Activated CD8-positive, alpha-beta memory T cell treated with anti-CD3 and anti-CD28 coated beads, Interleukin-2, amount 50 U/mL, for 1 hour (primary cell): Measurements from ENCODE around the gene ZCCHC24.

Experiments
- DNase-seq: peaks from one replicate; pipeline ENCODE4 v3.0.0-alpha.2; 2020; ENCODE audit errors: extremely low read depth

The ZCCHC24 gene

DNA sequence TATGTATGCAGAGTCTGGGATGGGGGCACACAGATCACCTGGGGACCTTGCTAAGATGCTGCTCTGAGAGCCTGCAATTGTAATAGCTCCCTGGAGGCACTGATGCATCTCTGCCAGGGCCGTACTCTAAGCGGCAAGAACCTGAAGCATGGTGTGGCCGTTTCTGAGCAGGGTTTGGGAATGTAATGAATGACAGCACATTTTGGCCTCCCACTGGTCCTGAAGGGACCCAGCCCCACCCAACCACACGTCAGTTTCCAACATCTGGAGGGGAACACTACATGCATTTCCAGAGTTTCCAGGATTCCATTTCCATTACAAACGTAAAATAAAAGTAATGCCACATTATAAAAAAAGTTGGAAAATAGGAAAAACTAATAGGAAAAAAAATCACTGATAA lies 14.0 kb downstream of the ZCCHC24 start:
- DNase-seq = no peak

DNA sequence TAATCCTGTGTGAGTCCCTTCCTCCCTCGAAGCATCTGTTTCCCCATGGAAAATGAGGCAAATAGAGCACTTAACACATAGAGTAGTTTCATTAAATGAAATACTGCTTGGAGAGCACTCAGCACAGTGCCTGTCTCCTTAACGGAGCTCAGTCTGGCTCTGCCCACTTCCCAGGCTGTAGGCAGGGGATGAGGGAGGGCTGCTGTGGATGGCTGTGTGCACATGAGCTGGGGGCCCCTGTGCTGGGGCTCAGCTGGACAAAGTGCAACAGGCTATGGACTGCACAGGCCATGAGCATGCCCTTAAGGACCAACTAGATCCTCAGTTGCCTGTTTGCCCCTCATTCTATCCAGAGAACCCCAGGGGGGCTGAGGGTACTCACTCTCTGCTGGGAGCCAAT lies 14.5 kb downstream of the ZCCHC24 start:
- no peak for DNase-seq

DNA sequence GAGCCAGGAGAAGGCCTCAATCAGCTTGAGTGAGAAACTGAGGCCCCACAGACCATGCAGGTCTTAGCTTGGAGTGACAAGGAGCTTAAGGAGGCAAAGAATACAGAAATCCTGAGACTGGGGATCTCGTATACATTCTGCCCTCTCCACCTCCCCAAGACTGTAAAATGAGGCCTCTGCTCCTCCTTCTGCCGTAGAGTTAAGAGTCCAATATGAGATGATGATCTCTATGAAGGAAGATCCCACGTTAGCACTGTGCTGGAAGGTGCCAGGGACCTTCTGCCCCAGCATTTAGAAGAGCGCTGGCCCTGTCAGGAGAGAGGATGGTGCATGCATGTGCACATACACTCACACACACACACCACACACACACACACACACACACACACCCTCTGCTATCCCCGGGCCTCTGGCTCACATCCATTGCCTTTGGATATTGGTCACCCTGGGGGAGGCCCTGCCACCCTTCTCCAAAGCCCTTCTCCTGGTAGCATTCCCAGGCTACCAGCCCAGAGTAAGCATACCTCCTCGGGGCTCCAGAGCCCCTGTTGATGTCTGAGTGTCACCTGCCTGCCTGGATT lies 15.0 kb downstream of the ZCCHC24 start:
- DNase-seq = no peak

DNA sequence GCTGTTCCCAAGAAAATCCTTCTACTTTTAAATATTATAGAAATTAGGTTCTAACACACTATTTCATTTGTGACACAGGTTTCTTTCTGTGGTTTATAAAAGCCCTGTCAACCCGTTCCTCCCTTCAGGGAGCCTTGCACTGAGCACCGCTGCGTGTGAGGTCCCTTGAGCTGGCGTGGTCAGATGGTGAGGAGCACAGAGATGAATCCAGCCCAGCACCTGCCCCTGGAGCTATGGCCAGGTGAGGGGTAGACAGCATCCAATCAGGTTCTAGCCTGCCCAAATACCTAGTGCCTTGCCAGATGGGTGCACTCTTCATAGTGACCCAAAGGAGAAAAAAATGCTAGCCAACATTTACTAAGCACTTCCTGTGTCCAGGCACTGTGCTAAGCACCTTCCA lies 15.7 kb downstream of the ZCCHC24 start:
- no peak for DNase-seq

DNA sequence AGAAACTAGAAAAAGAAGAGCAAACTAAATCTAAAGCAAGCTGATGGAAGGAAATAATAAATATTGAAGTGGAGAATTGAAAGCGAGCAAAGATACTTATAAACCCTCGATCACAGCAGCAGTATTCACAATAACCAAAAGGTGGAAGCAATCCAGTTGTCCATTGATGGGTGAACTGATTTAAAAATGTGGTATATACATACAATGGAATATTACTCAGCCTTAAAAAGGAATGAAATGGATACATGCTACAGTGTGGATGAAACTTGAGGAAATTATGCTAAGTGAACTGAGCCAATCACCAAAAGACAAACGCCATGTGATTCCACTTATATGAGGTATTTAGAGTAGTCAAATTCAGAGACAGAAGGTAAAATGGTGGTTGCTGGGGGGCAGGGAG lies 17.5 kb downstream of the ZCCHC24 start:
- DNase-seq = no peak

DNA sequence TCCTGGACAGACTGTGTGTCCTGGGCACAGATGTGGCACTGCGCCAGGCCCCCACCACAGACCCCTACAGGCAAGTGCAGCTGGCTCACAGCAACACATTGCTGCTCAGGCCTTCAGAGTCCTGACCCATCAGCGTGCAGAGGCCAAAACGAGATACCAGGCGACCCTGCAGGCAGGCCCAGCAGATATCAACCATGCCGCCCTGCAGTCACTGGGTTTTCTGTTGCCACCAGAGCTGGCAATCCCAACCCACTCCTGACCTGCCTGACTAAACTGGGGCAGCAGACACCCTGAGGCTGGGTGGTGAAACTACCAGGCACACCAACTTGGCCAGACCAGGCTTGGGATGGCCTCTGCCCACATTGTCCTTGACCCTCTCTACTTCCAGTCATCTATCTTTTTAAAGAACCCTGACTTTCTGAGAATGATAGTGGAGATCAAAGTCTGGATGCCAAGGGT lies 20.3 kb downstream of the ZCCHC24 start:
- DNase-seq = no peak

DNA sequence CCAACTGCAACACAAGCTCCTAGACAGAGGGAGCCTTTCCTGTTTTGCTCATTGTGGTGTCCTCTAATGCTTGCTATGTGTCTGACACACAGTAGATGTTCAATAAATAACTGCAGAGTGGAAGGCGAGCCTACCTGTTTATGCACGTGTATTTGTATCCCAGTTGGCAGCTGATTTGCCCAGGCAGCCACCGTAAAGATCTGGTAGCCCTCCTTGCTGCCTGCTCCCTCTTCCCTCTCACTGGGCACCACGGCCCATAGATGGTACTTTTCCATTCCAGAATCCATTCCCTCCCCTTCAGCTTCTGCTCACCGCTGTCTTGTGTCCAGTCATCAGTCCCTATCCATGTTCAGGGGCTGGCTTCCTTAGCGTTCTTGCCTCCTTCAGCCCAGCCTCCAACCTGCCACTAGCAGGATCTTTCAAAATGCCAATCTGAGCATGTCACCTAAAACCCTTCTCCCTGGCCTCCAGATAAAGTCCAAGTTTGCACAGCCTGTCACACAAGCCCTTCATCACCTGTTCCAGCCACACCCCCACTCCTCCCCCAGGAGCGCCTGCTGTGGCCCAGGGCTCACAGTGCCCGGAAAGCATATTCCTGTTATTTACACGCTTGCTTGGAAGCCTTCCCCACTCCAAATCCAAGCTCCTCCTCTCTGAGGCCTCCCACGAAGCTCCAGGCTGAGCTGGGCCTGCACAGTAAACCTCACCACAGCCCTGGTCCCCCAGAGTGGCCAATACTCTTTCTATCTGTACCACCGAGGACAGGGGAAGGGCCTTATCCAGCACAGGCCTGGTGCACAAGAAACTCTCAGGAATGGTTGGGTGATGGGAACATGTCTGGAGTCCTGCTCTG lies 21.0 kb downstream of the ZCCHC24 start:
- no peak for DNase-seq

DNA sequence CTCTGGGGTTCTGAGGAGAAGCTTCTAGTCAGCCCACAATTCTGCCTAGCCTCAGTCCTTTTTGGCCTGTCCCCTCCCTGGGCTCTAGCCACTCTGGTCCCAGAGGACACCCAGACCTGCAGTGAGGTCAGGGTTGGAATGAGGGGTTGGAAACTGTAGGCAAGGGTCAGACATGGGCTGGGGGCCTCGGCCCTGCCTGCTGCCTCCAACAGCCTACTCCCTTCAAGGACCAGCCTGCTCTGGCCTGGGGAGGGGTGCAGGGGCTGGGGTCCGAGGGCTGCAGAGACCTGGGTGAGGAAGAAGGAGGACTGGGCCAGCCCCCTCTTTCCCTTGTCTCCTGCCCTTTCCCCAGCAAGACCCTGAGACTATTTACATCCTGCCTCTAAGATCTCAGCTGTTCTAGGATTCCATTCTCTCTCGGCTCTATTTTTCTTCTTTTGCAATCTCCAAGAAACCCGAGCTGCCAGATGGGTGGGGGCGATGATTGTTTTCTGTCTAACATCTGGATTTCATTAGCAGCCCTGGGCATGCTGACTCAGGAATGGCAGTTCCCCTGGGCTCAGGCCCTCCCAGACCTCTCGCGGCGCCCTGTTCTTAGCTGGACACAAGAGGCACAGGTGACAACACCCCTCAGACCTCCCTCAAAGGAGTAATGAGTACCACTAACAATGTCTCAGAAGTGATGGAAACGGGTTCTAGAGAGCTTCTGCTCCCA lies 23.1 kb downstream of the ZCCHC24 start:
- no peak for DNase-seq

DNA sequence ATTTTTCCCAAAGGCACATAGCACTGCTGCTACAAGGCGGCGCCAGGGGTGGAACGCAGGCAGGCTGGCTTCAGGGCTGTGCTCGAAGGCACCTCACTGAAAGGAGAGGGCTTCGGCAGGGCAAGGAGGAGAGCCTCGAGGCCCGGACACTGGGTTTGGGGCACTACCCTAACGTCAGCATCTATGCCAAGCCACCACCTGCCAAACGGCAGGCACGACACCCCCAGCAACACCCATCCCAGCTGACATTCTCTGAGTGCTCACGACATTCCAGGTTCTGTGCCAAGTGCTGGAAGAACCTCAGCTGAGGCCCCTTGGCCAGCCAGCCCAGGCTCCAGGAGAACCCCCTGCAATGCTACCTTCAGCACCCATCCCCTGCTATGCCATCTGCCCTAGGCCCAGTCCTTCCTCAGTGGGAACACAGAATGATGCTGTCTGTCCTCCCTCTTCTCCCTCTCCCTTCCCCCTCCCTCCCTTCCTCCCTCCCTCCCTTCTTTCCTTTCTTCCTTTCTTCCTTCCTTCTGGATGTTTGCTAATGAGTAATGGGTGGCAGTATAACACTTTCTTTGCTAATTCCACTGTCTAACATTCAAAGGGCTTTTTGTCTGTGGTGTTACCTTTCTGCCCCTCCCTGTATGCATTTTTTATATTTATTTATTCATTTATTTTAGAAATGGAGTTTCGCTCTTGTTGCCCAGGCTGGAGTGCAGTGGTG lies 24.3 kb downstream of the ZCCHC24 start:
- no peak for DNase-seq

DNA sequence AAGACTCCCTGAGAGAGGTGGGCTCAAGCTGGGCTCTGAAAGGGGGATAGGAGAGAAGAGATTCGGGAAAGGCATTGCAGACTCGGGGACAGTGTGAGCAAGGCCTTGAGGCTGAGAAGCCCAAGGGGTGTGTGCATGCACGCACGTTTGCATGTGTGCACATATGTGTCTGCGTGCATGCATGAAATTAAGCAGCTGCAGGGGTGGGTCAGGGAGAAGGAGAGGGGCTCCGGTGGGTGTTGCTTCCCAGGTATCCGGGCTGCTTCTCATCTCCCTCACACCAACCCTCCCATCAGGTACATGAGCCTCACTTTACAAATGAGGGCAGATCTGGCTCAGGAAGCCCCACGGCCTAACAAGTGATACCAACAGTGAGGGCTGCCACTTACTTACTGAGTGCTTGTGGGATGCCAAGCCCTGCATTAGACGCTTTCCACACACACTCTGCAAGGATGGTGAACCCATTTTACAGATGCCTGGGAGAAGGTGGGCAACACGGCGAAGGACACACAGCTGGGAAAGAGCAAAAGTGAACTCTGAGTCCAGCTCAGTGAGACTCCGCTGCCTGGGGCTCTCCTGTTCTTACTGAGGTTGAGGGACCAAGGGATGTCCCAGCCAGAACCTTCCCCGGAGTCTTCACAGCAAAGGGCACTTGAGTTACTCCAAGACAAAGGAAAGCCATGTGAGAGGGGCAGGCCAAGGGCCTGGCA lies 26.4 kb downstream of the ZCCHC24 start:
- DNase-seq = no peak

DNA sequence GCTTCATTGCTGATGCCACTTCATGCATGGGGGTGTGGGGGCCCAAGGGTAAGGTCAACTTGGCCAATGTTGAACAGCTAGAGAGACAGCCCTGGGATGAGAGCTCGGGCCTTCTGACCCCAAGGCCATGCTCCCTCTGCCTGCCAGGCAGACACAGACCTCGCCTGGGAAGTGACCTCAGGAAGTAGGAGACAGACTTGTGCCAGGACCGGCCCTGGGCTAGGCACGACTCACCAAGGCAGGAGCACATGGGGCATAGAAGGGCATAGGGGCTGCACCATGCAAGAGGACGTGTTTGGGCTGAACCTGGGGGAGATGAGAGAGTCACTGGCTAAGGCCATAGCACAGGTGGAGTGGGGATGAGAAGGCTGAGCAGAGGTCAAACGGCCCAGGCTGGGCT lies 27.1 kb downstream of the ZCCHC24 start:
- DNase-seq = no peak

DNA sequence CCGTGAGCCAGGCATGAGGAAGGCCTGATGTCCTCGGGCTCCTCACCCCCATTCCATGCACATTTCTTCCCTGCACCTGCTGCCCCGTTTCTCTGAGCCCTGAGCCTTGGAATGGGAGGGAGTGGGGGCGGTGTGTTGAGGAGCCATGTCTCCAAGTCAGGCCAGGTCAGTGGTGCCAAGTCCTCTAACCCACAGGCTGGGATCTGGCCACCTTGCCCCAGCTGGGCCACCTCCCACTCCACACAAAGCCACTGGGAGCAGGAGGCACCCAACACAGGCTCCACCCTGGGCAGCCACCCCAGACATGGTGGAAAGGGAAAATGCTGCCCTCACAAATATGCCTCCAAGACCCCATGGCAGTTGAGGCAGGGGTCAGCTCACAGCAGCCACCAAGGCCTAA lies 27.7 kb downstream of the ZCCHC24 start:
- DNase-seq = no peak

DNA sequence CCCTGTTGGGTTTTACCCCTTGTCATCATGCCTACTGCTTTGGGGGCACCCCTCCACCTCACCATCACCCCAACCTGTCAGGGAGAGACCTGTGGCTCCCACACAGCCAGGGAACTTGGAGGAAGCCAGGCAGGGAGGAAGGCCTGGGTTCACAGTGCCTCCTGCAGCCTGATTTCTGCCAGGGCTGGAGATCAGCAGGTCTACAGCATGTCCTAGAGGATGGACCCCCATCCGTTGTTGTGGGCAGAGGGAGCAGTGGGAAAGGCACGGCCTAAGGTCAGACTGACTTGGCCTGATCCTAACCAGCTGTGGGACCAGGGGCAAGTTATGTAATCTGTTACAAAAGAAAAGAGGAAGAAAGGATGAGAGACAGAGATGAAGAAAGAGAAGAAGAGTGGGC lies 28.2 kb downstream of the ZCCHC24 start:
- no peak for DNase-seq

DNA sequence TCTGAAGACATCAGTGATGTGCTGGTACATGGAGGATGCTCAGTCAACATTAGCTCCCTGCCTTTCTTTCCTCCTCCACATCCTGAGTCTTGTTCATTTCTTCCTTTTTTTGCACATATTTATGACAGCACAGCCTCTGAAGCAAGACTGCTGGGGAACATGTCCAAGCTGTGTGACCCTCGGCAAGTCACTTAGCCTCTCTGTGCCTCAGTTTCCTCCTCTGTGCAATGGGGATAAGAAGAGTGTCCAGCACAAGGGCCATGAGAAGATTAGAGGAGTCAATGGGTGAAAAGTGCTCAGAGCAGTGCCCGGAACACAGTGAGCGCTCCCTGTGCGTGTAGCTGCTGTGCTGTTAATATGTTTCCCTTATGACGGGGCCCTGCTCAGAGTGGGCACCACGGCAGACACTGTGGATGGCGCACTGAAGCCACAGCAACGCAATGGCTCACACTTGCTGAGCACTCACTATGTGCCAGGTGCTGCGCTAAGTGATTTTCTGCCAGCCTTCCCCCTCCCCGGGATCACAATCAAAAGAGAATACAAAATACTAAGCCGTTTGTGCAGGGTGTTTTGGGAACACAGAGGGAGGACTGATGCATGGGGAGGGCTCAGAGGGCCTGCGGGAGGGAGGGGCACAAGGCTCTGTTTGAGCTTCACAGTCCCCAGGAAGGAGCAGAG lies 28.7 kb downstream of the ZCCHC24 start:
- no peak for DNase-seq

DNA sequence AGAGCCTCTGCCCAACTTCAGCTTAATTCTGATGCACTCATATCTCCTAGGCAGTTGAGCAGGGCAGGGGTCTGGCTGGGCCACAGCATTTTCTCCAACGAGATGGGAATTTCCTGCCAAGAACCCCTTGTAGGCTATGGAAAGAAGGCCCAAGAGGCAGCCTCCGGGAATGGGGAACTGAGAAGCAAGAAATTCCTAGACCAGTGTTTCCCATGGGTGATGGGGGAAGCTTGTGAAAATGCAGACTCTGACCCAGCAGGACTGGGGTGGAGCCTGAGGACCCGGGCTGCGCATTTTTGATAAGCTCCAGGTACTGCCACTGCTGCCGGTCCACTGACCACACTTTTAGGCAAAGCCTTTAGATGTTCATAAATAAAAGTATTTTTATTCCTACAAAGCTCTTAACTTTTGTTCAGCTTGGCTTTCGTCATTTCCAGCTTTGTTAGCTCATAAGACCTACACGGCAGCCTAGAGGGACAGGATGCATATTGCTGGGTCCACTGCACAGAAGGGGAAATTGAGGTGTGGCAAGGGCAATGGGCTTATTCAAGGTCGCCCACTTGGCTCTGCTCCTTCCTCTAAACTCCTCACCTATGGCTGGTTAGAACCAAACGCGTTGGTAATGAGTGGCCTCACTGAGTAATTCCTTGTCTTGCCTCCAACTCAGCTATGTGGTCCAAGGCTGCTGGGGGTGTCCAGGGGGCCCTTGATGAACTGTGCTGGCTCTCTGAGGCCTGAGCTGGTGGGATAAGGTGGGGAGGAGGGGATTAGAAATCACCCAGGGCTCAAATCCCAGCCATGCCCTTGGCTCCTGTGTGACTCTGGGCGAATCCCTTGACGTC lies 29.5 kb downstream of the ZCCHC24 start:
- no peak for DNase-seq

DNA sequence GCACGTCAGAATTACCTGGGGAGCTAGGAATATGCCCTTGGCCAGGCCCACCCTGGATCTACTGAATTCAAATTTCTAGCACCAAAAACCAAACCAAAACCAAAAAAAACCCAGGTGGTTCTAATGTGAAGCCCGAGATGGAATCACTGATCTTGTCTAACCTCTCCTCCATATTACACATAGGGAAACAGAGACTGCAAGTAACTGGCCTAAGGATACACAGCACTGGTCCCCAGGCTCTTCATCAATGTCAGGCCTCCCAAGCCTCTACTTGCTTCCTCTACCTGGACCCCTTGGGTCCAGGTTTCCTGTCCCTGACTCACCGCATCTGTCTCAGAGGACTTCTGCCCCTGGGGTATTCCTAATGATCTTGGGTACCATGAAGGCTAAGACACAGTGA lies 30.7 kb downstream of the ZCCHC24 start:
- DNase-seq = no peak

DNA sequence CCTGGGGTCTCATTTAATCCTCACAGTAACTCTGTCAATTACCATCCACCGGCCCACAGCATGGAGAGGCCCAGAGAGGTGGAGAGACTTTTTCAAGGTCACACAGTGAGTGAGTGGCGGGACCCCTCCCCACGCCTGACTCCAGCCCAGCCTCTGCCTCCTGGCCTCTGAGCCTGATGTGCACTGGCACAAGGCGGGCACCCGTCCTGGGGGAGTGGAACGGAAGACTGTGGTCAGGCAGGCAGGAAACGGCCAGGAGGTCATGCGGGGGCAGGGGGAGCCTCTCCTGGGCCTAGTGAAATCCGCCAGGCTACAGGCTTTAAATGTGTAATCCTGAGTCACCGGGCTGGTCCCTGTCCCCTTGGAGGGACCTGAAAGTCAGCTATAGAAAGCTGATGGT lies 32.2 kb downstream of the ZCCHC24 start:
- no peak for DNase-seq

DNA sequence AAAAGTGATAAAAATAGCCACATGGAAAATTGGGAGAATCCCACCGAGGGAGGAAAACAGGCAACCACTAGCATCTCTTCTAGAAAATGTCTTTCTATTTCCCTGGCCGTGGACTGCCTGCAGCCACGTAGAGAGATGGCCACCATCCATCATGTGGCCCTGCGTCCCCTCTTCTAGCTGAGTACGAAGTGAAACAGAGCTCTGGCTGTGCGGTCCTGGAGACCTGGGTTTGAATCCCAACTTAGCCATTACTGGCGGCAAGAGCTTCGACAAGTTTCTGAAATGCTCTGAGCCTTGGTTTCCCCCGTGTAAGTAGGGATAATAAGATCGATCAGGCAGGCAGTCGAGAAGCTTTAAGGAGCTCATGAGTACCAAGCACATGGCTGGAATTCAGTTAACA lies 32.9 kb downstream of the ZCCHC24 start:
- no peak for DNase-seq

DNA sequence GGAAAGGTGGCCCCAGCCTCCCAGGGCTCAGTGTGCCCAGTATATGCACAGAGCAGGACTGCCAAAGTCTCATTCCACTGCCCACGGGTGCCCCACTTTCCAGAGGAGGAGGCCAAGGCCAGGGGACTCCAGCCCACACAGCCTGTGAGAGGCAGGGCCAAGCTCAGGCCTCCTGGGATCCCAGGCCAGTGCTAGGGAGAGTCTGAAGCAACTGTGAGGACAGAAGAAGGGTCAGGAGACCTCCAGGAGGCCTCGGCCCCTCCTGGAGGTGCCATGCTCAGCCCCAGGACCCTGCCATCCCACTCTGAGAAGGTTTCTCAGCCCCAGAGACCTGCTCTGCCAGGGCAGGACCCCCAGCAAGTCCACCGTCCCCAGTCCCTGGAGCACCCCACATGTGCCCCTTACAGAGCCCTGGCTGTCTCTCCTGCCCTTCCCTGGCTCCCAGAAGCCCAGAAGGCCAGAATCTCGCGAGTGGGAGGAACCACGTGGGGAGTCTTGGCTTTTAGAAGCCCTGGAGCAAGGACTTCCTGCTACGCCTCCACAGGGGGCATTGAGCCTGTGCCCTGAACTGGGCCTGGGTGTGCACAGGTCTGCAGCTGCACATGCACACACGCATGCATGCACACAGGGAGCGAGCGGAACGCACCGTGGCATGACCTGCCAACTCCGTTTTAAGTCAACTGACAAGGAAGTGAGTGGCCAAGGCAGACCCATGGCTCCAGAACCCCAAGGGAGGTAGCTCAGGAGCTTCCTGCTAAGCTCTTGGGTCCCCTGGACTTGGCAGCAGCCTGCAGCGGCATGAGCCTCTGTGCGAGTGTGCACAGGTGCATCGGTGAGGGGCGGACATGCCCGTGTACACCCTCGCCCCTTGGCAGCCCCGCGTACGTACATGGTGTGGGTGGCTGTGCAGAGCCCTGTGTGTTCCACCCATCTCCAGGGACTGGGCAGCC lies 33.6 kb downstream of the ZCCHC24 start:
- DNase-seq = no peak
